Urinary bladder (tissue), 4 donors: ENCODE measurements around the gene ALOX15. TPM values are rescaled to one million over a fixed set of nuclear protein-coding genes. Genes with fewer than 3 reads are reported as not detected.
"Not testable (repeated sequence)": the region's sequence is repeated elsewhere in the genome, so short reads cannot be mapped to it uniquely, and the experiment has no call there.

Experiments used
- DNase-seq: peaks from one replicate; pipeline ENCODE4 v3.0.0-alpha.2; 2015; ENCODE audit errors: extremely low spot score
- H3K27ac ChIP-seq: one replicate; pipeline ENCODE4 v1.5.1; 2013; ENCODE audit warnings: low read depth, mild to moderate bottlenecking, moderate library complexity
- H3K36me3 ChIP-seq: one replicate; pipeline ENCODE4 v1.6.1; 2013; ENCODE audit warnings: mild to moderate bottlenecking, moderate library complexity; ENCODE audit not compliant: insufficient read depth
- H3K4me1 ChIP-seq: one replicate; pipeline ENCODE4 v1.6.1; 2013; ENCODE audit warnings: mild to moderate bottlenecking, moderate library complexity; ENCODE audit not compliant: insufficient read depth
- H3K4me3 ChIP-seq: one replicate; pipeline ENCODE4 v1.5.1; 2013; ENCODE audit warnings: low read depth, low read length
- WGBS: extraction: QIAGEN DNeasy Blood & Tissue Kit; methylation state at CpG from one replicate; pipeline ENCODE4 v1.1.7; 2013; 5-methylcytosine and 5-hydroxymethylcytosine counted together
- polyA plus RNA-seq: library from polyadenylated mRNA; stranded (reverse); fragments of 200-250 nt; gene quantifications from one replicate; pipeline ENCODE4 v1.2.3, GENCODE V29; 2013
- total RNA-seq: library from RNA; depleted of rRNA; stranded (reverse); fragments of >200 nt; gene quantifications from one replicate; pipeline ENCODE4 v1.2.3, GENCODE V29; 2014
- donor health status: healthy with polysubstance abuse.
- donor health status: healthy.

Gene ALOX15
- total and polyA plus RNA-seq, 2 donors: 0.06 to 2.6 TPM

GRCh38 chr17:4590981-4591453, 50.5 kb downstream of the ALOX15 start:
- no peak overlapping the region for H3K4me3 ChIP-seq
- 80% methylated on average over 10 of the region's 10 CpGs for WGBS
- H3K27ac ChIP-seq: no peak overlapping the region
- DNase-seq: no peak
- no peaks in the 10 kb centered on the region for H3K4me1 ChIP-seq
- H3K36me3 ChIP-seq: no peaks in the 10 kb centered on the region

- not testable (repeated sequence) for DNase-seq, H3K4me1 ChIP-seq, H3K36me3 ChIP-seq, H3K27ac ChIP-seq, H3K4me3 ChIP-seq
- 72% methylated on average over 11 of the region's 11 CpGs for WGBS
Measured at GRCh38 chr17:4590042-4590441, 51.4 kb downstream of the ALOX15 start.

- no peaks in the 10 kb centered on the region for H3K4me1 ChIP-seq
- no peak for DNase-seq
- no peaks in the 10 kb centered on the region for H3K36me3 ChIP-seq
- 82% methylated on average over 22 of the region's 22 CpGs for WGBS
- no peak overlapping the region for H3K27ac ChIP-seq
- no peak overlapping the region for H3K4me3 ChIP-seq
Measured at GRCh38 chr17:4588898-4589625, 52.4 kb downstream of the ALOX15 start.

- Histone ChIP-seq H3K4me3 (no peak overlapping the region), H3K36me3 (no peaks in the 10 kb centered on the region), H3K4me1 (no peaks in the 10 kb centered on the region), H3K27ac (no peak overlapping the region)
- 72% methylated on average over 11 of the region's 11 CpGs for WGBS
- DNase-seq: no peak
Measured at GRCh38 chr17:4588391-4588790, 53.1 kb downstream of the ALOX15 start.

- Histone ChIP-seq H3K4me3 (no peak overlapping the region), H3K4me1 (no peaks in the 10 kb centered on the region), H3K27ac (no peak overlapping the region), H3K36me3 (no peaks in the 10 kb centered on the region)
- WGBS: 48% methylated on average over 9 of the region's 9 CpGs
- DNase-seq: no peak
Measured at GRCh38 chr17:4587803-4588202, 53.7 kb downstream of the ALOX15 start.

- H3K36me3 ChIP-seq: no peaks in the 10 kb centered on the region
- no peak overlapping the region for H3K27ac ChIP-seq
- no peak for DNase-seq
- H3K4me1 ChIP-seq: no peaks in the 10 kb centered on the region
- WGBS: 87% methylated on average over 7 of the region's 7 CpGs
- H3K4me3 ChIP-seq: no peak overlapping the region
Measured at GRCh38 chr17:4587195-4587594, 54.3 kb downstream of the ALOX15 start.

GRCh38 chr17:4586043-4586442, 55.4 kb downstream of the ALOX15 start:
- Histone ChIP-seq H3K4me1 (no peaks in the 10 kb centered on the region), H3K27ac (no peak overlapping the region), H3K4me3 (no peak overlapping the region), H3K36me3 (no peaks in the 10 kb centered on the region)
- no peak for DNase-seq
- 84% methylated on average over 9 of the region's 9 CpGs for WGBS

- Histone ChIP-seq H3K36me3 (no peaks in the 10 kb centered on the region), H3K4me3 (no peak overlapping the region), H3K4me1 (no peaks in the 10 kb centered on the region), H3K27ac (no peak overlapping the region)
- WGBS: 78% methylated on average over 7 of the region's 7 CpGs
- no peak for DNase-seq
Measured at GRCh38 chr17:4585638-4585994, 55.9 kb downstream of the ALOX15 start.

GRCh38 chr17:4584917-4585637, 56.4 kb downstream of the ALOX15 start:
- Histone ChIP-seq H3K4me1 (no peaks in the 10 kb centered on the region), H3K4me3 (peak overlapping the region; percentile 43), H3K27ac (no peak overlapping the region), H3K36me3 (no peaks in the 10 kb centered on the region)
- WGBS: 22% methylated on average over 57 of the region's 57 CpGs
- no peak for DNase-seq

- Histone ChIP-seq H3K4me3 (peak within 1 kb of the TSS; percentile 43), H3K36me3 (no peaks in the 10 kb centered on the region), H3K4me1 (no peaks in the 10 kb centered on the region), H3K27ac (no peak within 1 kb of the TSS)
- no peak for DNase-seq
- under 1% methylated on average over 100 of the region's 100 CpGs for WGBS
Measured at GRCh38 chr17:4584101-4584916, 57.2 kb downstream of the ALOX15 start, which contains the start of gene SMTNL2. SMTNL2 (plus strand) TSS chr17:4584529; CDS start chr17:4584606, 77 bp downstream.

GRCh38 chr17:4583782-4584100, 57.7 kb downstream of the ALOX15 start:
- WGBS: 15% methylated on average over 12 of the region's 12 CpGs
- peak overlapping the region; percentile 43 for H3K4me3 ChIP-seq
- H3K4me1 ChIP-seq: no peaks in the 10 kb centered on the region
- H3K36me3 ChIP-seq: no peaks in the 10 kb centered on the region
- H3K27ac ChIP-seq: no peak overlapping the region
- no peak for DNase-seq

- DNase-seq: no peak
- Histone ChIP-seq H3K4me3 (no peak overlapping the region), H3K36me3 (no peaks in the 10 kb centered on the region), H3K27ac (no peak overlapping the region), H3K4me1 (no peaks in the 10 kb centered on the region)
- WGBS: 87% methylated on average over 3 of the region's 3 CpGs
Measured at GRCh38 chr17:4583206-4583605, 58.3 kb downstream of the ALOX15 start.

- H3K4me3 ChIP-seq: no peak overlapping the region
- no peak for DNase-seq
- no peaks in the 10 kb centered on the region for H3K4me1 ChIP-seq
- H3K27ac ChIP-seq: no peak overlapping the region
- 85% methylated on average over 8 of the region's 8 CpGs for WGBS
- no peaks in the 10 kb centered on the region for H3K36me3 ChIP-seq
Measured at GRCh38 chr17:4582691-4583090, 58.8 kb downstream of the ALOX15 start.
